ENCODE measurements around the gene RANGAP1. TPM values are rescaled to one million over a fixed set of nuclear protein-coding genes. Genes with fewer than 3 reads are reported as not detected.

The RANGAP1 gene
- polyA plus RNA-seq, 1 donor (not counting 4 experiments of a cell fraction or from before 2014, with no cell fraction given) = 85.9 TPM

GRCh38 chr22:41256254-41257253 lies 29.4 kb downstream of the RANGAP1 start:
- H3K79me2 ChIP-seq (ENCODE audit: control insufficient read depth, insufficient read depth, low read length) = peaks cover 16% of the 10 kb centered on the region
- no peak overlapping the region for H3K4me3 ChIP-seq (ENCODE audit: control insufficient read depth in 2 of 3, extremely low read depth in 1 of 3, insufficient read depth in 2 of 3, low read depth in 1 of 3, low read length in 3 of 3)
- no peaks in the 10 kb centered on the region for H3K9me3 ChIP-seq (ENCODE audit: control insufficient read depth, low read depth, low read length)
- no peak overlapping the region for H2AFZ ChIP-seq (ENCODE audit: control insufficient read depth, low read length)
- peak; percentile 48 to 53 (median 52) for TF ChIP-seq CTCF (optimal IDR thresholded peaks at IDR 0.05 in 1 of 3, IDR thresholded peaks at IDR 0.05 in 1 of 3, conservative IDR thresholded peaks at IDR 0.05 in 1 of 3; ENCODE audit: extremely low read depth in 1 of 3, insufficient read depth in 2 of 3, low read length in 3 of 3)
- no peak for TF ChIP-seq EZH2 (IDR thresholded peaks at IDR 0.05; ENCODE audit: low read length)
- dilution Hi-C loops (cut with MboI; ENCODE audit: extremely low pct_ligation_motif_present, low sequenced_read_pairs) = no loop called here
- H3K36me3 ChIP-seq (ENCODE audit: control insufficient read depth in 2 of 2, extremely low read depth in 1 of 2, insufficient read depth in 2 of 2, low read length in 2 of 2) = peaks cover 63 to 68% of the 10 kb centered on the region in 2 experiments
- DNase-seq (ENCODE audit: low read depth, low spot score) (no peak), FAIRE-seq (peak; percentile 39)
- peaks cover 5% of the 10 kb centered on the region for H3K4me1 ChIP-seq (ENCODE audit: control insufficient read depth, extremely low read depth, insufficient read depth, low read length)
- H3K9me1 ChIP-seq (ENCODE audit: control insufficient read depth, extremely low read depth, insufficient read depth, low read length) = no peaks in the 10 kb centered on the region
- peak overlapping the region; percentile 38 for H3K27ac ChIP-seq (ENCODE audit: control insufficient read depth, insufficient read depth, low read length)
- peaks cover 8% of the 10 kb centered on the region for H4K20me1 ChIP-seq (ENCODE audit: control insufficient read depth, extremely low read depth, insufficient read depth, low read length)
- no peak overlapping the region for H3K4me2 ChIP-seq (ENCODE audit: control insufficient read depth, extremely low read depth, insufficient read depth, low read depth, low read length)
- no peaks in the 10 kb centered on the region for H3K27me3 ChIP-seq (ENCODE audit: control insufficient read depth, extremely low read depth, insufficient read depth, low read length)
- H3K9ac ChIP-seq (ENCODE audit: control insufficient read depth, extremely low read depth, insufficient read depth, low read length) = peak overlapping the region; percentile 54

GRCh38 chr22:41254230-41254629 lies 31.8 kb downstream of the RANGAP1 start:
- dilution Hi-C loops (cut with MboI; ENCODE audit: extremely low pct_ligation_motif_present, low sequenced_read_pairs) = no loop called here
- FAIRE-seq = no peak
- DNase-seq (ENCODE audit: low read depth, low spot score) = no peak
- H3K9me1 ChIP-seq (ENCODE audit: control insufficient read depth, extremely low read depth, insufficient read depth, low read length) = no peaks in the 10 kb centered on the region
- peaks cover 8% of the 10 kb centered on the region for H4K20me1 ChIP-seq (ENCODE audit: control insufficient read depth, extremely low read depth, insufficient read depth, low read length)
- H3K9me3 ChIP-seq (ENCODE audit: control insufficient read depth, low read depth, low read length) = no peaks in the 10 kb centered on the region
- H2AFZ ChIP-seq (ENCODE audit: control insufficient read depth, low read length) = no peak overlapping the region
- H3K4me1 ChIP-seq (ENCODE audit: control insufficient read depth, extremely low read depth, insufficient read depth, low read length) = peaks cover 5% of the 10 kb centered on the region
- no peaks in the 10 kb centered on the region for H3K27me3 ChIP-seq (ENCODE audit: control insufficient read depth, extremely low read depth, insufficient read depth, low read length)
- H3K36me3 ChIP-seq (ENCODE audit: control insufficient read depth in 2 of 2, extremely low read depth in 1 of 2, insufficient read depth in 2 of 2, low read length in 2 of 2) = peaks cover 65 to 75% of the 10 kb centered on the region in 2 experiments
- no peak overlapping the region for H3K27ac ChIP-seq (ENCODE audit: control insufficient read depth, insufficient read depth, low read length)
- no peak overlapping the region for H3K9ac ChIP-seq (ENCODE audit: control insufficient read depth, extremely low read depth, insufficient read depth, low read length)
- no peak for TF ChIP-seq CTCF (optimal IDR thresholded peaks at IDR 0.05 in 1 of 3, IDR thresholded peaks at IDR 0.05 in 1 of 3, conservative IDR thresholded peaks at IDR 0.05 in 1 of 3; ENCODE audit: extremely low read depth in 1 of 3, insufficient read depth in 2 of 3, low read length in 3 of 3)
- no peak for TF ChIP-seq EZH2 (IDR thresholded peaks at IDR 0.05; ENCODE audit: low read length)
- H3K4me3 ChIP-seq (ENCODE audit: control insufficient read depth in 2 of 3, extremely low read depth in 1 of 3, insufficient read depth in 2 of 3, low read depth in 1 of 3, low read length in 3 of 3) = no peak overlapping the region
- H3K79me2 ChIP-seq (ENCODE audit: control insufficient read depth, insufficient read depth, low read length) = peaks cover 17% of the 10 kb centered on the region
- no peak overlapping the region for H3K4me2 ChIP-seq (ENCODE audit: control insufficient read depth, extremely low read depth, insufficient read depth, low read depth, low read length)
